ENCODE data around the gene CLDND1.
A peak's percentile ranks its signal among the peaks of the same experiment; 100 is the strongest.
"Not testable (repeated sequence)": the region's sequence is repeated elsewhere in the genome, so short reads cannot be mapped to it uniquely, and the experiment has no call there.

CLDND1 gene

GRCh38 chr3:98522544-98523281 lies at the start of gene CLDND1:
TSS of gene CLDND1 (minus strand) at chr3:98522902. CDS start at chr3:98521424, 1,478 bp downstream.
- peak; percentile 94 for DNase-seq (ENCODE audit: low read depth)

DNA sequence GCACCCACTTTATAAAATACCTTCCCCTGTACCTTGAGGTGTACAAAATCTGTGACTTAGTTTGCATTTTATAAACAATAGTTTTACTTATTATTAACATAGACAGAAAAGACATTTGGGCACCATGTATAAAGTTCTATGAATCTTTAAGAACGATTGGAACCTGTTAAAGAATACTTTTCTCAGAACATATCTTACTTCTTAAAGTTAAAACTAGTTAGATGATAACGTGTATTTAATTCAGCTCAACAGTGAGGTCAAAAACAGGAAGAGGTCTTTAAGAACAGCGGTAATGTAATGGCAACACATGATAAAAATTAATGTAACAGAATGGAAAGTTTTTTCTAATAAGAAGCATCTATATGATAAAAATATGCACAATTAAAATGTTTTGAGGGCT lies 45.7 kb upstream of the CLDND1 start:
- DNase-seq (ENCODE audit: low read depth) = no peak

DNA sequence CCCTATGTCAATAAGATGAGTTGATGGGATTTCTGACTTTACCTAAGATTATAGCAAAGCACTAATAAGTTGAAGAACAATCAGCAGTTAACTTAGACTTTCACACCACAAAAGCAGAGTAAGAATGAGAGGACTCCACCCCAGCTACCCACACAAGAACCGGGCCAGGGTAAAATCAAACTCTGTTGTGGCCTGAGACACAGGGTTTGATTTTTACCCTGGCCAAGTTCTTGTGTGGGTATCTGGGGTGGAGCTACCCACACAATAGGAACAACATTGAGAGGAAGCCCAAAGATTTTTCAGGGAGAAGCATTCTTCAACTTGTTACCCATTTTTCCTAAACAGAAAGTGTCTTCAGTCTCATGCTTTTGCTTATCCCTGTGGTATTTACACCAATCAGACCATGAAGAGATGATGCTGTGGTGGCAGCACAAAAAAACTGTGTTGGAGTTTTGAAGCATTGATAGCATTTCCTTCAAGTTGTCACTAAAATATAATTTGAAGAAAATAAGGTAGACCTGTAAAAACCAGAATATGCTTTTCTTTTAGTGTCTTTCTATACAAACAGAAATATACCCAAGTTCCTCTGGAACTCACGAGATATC lies 45.1 kb upstream of the CLDND1 start:
- DNase-seq (ENCODE audit: low read depth) = no peak

- DNase-seq (ENCODE audit: low read depth) = no peak
Observed at GRCh38 chr3:98565843-98566242, 43.1 kb upstream of the CLDND1 start.

DNA sequence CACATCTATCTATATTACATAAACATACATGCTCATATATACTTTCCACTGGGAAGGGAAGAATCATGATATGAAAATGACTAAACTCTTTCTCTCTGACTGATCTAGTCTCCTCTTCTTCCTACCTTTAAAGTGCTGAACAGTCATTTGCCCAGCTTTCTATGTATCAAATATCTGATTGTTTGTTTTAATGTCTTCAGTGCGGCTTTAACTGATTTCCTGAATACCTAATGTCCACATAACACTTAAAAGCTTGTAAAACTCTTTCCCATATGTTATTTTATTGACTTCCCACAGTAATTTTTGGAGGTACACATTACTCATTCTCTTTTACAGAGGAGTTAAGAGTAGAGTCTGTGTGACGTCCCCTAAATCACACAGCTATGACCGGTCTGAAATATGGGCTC lies 42.5 kb upstream of the CLDND1 start:
- DNase-seq (ENCODE audit: low read depth) = no peak

DNA sequence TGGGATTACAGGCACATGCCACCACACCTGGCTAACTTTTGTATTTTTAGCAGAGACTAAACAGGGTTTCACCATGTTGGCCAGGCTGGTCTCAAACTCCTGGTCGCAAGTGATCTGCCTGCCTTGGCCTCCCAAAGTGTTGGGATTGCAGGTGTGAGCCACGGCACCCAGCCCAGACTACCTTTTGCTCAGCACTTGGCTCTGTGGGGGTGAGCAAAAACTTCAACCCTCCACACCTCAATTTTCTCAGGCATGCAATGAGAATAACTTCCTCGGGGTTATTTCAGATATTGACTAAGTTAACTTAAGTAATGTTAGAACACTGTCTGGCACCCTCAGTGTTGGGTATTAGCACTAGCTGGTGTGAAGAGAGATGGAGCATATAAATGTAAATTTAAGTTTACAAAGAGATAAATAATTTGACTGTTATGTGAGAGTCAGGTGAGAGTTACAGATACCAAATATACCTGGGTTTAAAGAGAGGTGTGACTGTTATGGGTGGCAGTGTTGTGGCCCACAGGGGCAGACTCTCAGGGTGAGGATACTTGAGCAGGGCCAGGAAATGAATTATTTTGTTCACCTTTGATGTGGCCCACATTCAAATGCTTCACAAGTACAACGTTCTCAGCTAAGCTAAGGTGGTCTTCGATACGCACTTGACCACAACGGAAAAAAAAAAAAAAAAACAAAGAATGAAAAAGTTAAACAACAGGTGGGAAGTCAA lies 41.7 kb upstream of the CLDND1 start:
- DNase-seq (ENCODE audit: low read depth) = no peak

DNA sequence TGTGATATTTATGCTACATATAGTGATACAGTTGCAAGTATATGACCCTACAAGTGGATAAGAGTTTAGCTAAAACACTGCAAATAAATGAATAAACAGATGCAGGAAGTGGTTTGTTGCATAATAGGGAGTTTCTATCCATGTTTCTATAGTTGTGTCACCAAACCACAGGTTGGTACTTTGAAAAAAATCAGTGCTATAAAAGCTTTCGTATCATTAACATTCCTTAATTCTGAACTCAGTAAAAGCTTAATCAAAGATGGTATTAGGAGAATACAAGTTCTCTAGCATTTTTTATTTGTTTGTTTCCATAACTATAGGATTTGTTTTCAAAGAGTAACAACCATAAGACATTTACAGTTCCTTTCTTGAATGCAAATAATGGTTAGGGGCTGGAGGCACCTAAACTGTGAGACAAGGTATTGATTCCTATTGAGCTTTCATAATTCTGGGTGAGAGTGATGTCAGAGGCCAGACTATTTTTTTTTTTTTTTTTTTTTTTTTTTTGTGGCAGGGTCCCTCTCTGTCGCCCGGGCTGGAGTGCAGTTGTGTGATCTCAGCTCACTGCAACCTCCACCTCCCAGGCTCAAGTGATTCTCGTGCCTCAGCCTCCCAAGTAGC lies 41.1 kb upstream of the CLDND1 start:
- peak; percentile 84 for DNase-seq (ENCODE audit: low read depth)

DNA sequence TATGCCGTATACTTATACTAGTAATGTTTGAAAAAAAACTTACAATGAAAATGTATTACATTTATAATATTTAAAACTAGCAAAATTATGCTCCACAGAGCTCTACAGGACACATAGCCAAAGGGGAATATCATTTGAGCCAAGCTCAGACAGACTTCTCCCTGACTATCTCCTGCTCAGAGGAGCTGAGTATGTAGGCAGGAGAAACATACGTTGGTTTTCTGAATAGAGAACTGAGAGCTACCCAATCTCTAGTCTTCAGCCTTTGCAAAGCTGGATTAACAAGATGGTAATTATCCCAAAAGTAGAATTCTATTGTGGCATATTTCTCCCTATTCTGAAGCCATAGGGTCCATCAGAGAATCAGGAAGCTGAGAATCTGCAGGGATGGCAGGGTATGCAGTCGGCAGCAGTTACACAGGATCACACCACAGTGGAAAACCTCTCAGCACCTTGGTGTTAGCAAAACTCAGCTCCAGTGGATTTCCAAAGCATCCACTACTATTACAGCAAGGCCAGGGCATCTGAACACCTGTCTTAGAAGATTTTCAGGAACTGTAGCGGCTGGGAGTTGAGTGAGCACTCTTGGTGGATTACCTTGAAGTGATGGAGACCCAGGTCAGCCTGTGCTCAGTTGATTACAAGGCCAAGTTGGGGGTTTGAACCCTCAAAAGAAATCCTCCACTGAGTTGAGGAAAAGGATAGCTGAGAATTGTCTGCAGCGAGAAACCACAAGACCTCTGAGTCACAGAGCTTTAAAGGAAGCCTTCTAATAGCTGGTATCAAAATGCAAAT lies 39.2 kb upstream of the CLDND1 start:
- peak; percentile 39 for DNase-seq (ENCODE audit: low read depth)

DNA sequence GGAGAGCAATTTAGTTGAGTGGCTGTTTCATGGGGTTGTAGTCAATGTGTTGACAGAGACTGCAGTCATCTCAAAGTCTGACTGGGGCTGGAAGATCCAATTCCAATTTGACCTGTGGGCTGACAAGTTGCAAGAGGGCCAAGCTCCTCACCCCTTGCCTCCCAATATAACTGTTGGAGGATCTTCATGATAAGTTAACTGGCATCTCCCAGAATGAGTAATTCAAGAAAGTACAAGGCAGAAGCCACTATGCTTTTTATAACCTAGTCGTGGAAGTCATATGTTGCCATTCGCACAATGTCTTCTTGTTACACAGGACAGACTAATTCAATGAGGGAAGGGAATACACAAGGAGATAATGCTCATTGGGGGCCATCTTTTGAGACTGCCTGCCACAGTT lies 38.2 kb upstream of the CLDND1 start:
- DNase-seq (ENCODE audit: low read depth) = no peak

DNA sequence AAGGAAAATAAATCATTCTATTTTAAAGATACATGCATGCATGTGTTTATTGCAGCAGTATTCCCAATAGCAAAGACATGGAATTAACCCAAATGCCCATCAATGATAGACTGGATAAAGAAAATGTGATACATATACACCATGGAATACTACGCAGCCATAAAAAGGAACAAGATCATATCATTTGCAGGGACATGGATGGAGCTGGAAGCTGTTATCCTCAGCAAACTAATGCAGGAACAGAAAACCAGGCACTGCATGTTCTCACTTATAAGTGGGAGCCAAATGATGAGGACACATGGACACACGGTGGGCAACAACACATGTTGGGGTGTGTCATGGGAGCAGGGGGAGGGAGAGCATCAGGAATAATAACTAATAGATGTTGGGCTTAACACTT lies 37.1 kb upstream of the CLDND1 start:
- DNase-seq (ENCODE audit: low read depth) = not testable (repeated sequence)

DNA sequence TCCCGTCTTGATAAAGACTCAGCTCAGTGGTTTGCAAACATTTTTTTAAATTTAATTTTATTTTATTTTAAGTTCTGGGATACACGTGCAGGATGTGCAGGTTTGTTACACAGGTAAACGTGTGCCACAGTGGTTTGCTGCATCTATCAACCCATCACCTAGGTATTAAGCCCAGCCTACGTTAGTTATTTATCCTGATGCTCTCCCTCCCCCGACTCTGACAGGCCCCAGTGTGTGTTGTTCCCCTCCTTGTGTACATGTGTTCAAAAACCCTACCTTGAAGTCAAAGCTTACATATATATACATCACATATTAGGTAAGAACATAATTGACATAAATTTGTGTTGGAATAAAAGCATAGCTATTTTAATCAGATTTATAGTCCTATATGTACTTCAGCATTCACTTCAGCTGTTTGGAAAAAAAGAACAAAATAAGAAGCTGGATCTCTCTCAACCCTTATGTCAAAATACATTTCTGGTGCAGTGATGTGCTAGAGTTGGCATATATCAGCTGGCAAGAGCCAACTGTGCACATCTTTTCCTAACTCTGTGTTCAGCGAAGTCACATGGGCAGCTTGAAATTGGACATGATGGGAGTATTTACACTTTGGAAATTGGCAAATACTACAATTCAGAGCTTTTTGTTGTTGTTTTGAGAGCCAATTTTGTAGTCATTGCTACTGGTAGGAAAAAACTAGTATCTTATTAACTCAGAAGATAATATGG lies 35.6 kb upstream of the CLDND1 start:
- no peak for DNase-seq (ENCODE audit: low read depth)

DNA sequence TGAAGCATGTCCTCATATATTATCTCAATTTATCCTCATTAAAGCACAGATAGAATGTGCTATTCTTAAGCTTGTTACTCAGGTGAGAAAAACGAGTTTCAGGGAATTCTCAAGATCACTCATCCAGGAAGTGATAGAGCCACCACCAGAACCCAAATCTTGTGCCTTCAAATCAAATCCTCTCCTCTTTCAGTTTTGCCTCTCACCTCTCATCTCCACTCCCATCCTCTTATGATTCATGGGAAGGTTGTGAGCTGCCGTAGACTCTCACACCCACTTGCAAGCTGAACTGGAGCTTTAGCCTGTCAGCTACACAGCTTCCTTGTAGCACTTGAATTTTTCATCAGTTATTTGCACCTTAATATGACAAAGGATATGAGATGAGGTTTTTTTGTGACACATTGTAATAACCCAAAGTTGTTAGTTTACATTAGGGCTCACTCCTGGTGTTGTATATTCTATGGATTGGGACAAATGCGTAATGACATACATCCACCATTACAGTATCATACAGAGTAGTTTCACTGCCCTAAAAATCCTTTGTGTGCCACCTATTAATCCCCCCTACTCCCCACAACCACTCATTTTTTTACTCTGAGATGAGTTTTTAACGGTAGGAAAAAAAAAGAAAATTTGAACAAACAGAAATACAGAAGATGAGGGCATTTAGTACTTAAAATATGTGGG lies 34.8 kb upstream of the CLDND1 start:
- DNase-seq (ENCODE audit: low read depth) = no peak

GRCh38 chr3:98556164-98557130 lies 33.7 kb upstream of the CLDND1 start:
- peak; percentile 5 for DNase-seq (ENCODE audit: low read depth)

GRCh38 chr3:98555025-98555379 lies 32.3 kb upstream of the CLDND1 start:
- no peak for DNase-seq (ENCODE audit: low read depth)

- no peak for DNase-seq (ENCODE audit: low read depth)
Observed at GRCh38 chr3:98554580-98554979, 31.9 kb upstream of the CLDND1 start.

DNA sequence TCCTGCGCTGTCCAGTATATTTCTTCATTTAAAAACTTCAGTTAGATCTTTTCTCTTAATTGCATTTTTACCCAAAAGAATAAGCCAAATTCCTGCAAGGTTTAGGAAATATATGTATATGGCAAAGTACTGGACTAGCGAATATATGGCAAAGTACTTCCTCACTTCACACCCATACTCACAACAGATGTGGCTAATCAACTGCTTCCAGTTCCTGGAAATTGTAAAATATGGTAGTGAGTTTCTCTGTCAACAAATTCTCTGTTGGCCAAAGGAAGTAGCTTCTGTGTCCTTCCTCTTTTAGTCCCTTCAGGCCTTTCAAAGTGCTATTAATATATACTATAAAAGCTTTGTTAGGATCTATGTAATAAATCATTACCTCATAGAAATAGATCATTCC lies 31.1 kb upstream of the CLDND1 start:
- DNase-seq (ENCODE audit: low read depth) = no peak

GRCh38 chr3:98553021-98553563 lies 30.4 kb upstream of the CLDND1 start:
- no peak for DNase-seq (ENCODE audit: low read depth)

- no peak for DNase-seq (ENCODE audit: low read depth)
Observed at GRCh38 chr3:98552232-98553020, 29.7 kb upstream of the CLDND1 start.
